HepG2 (cell line): ENCODE data around the gene GAL3ST2. TPM values are rescaled to one million over a fixed set of nuclear protein-coding genes. Genes with fewer than 3 reads are reported as not detected.

ENCODE experiments used
- ATAC-seq: fragments of 200-7000 bp; cut with Tn5 transposase; 3 replicates; pipeline ENCODE4 v1.9.1; 2020; ENCODE audit warnings: mild to moderate bottlenecking, moderate library complexity
- BruUV-seq: library from RNA; stranded (reverse); fragments of 400-500 nt; replicated peaks from 2 replicates; lab custom pipeline; 2021; lab: Mats Ljungman, UMichigan
- CTCF ChIA-PET: fragments of 300-600 bp; formaldehyde crosslinking; extraction: SDS; loops from one replicate; lab custom pipeline; 2021; ENCODE audit warnings: low total read pairs, inconsistent platforms, low intra/inter-chr PET ratio; lab: Yijun Ruan, JAX
- POLR2A ChIA-PET: fragments of 350-600 bp; sonication (Branson Sonifier 250); formaldehyde crosslinking; loops from one replicate; lab custom pipeline; 2020; ENCODE audit warnings: antibody characterized with exemption, inconsistent platforms; lab: Yijun Ruan, JAX
- DNase-seq: peaks from one replicate; pipeline ENCODE4 v3.0.0-alpha.2; 2015; ENCODE audit warnings: low spot score
- FAIRE-seq: peaks from 3 replicates; lab custom pipeline; 2011; peaks lifted over from hg19 to GRCh38; lab: Jason Lieb, UNC
- H2AFZ ChIP-seq: one replicate; pipeline ENCODE4 v1.6.1; 2011; ENCODE audit warnings: low read length, inconsistent platforms
- H3K27ac ChIP-seq: fragments of 300-600 bp; 3 replicates; pipeline ENCODE4 v1.8.0; 2011; ENCODE audit warnings: mixed run types, mild to moderate bottlenecking, mixed read lengths, low read length, inconsistent platforms; ENCODE audit not compliant: insufficient read depth; ENCODE audit errors: extremely low read length
- H3K27me3 ChIP-seq, 2 experiments: fragments of 200-600 bp in 1 of 2; 2 replicates in 1 of 2; 3 replicates in 1 of 2; pipeline versions ENCODE4 v1.6.0 to v1.8.0; 2011; ENCODE audit warnings: low read length in 2 of 2, mild to moderate bottlenecking in 2 of 2, moderate library complexity in 2 of 2, inconsistent platforms in 1 of 2; ENCODE audit not compliant: insufficient read depth in 2 of 2, control insufficient read depth in 1 of 2
- H3K36me3 ChIP-seq, 2 experiments: fragments of 200-600 bp in 1 of 2; replicated peaks in 1 of 2; 2 replicates in 1 of 2; 3 replicates in 1 of 2; pipeline versions ENCODE4 v1.5.1 to v1.8.0; 2011; ENCODE audit warnings: low read length in 2 of 2, inconsistent platforms in 1 of 2; ENCODE audit not compliant: insufficient read depth in 2 of 2, control insufficient read depth in 1 of 2
- H3K4me1 ChIP-seq: 2 replicates; pipeline ENCODE4 v1.5.1; 2012; ENCODE audit warnings: low read length, inconsistent platforms; ENCODE audit not compliant: insufficient read depth
- H3K4me2 ChIP-seq: 2 replicates; pipeline ENCODE4 v1.6.0; 2011; ENCODE audit warnings: low read depth, low read length, inconsistent platforms
- H3K4me3 ChIP-seq, 3 experiments: fragments of 200-600 bp in 1 of 3; sonication (generic), shearing (Covaris generic) in 1 of 3; replicated peaks in 1 of 3; 2 replicates each; pipeline ENCODE4 v1.5.1; 2011 to 2016; ENCODE audit warnings: low read length in 3 of 3, inconsistent platforms in 2 of 3, low read depth in 2 of 3, mild to moderate bottlenecking in 2 of 3, control low read depth in 1 of 3, mixed read lengths in 1 of 3; ENCODE audit not compliant: insufficient read depth in 1 of 3
- H3K79me2 ChIP-seq: one replicate; pipeline ENCODE4 v1.6.1; 2011; ENCODE audit warnings: low read length, inconsistent platforms; ENCODE audit not compliant: insufficient read depth
- H3K9ac ChIP-seq: 2 replicates; pipeline ENCODE4 v1.6.0; 2011; ENCODE audit warnings: mild to moderate bottlenecking, low read depth, low read length, inconsistent platforms; ENCODE audit not compliant: insufficient read depth
- H3K9me3 ChIP-seq: 2 replicates; pipeline ENCODE4 v1.5.1; 2012; ENCODE audit warnings: mild to moderate bottlenecking, low read length
- H4K20me1 ChIP-seq: 2 replicates; pipeline ENCODE4 v1.6.0; 2011; ENCODE audit warnings: inconsistent platforms, mild to moderate bottlenecking, low read length, moderate library complexity; ENCODE audit not compliant: insufficient read depth
- AGO2 ChIP-seq: fragments of 200-400 bp; formaldehyde crosslinking; optimal IDR thresholded peaks from 2 replicates; pipeline ENCODE3; 2017; ENCODE audit warnings: mild to moderate bottlenecking, low read depth, low read length, moderate library complexity
- FOSL2 ChIP-seq: sonication (generic); formaldehyde crosslinking; IDR thresholded peaks from 2 replicates; pipeline ENCODE4 v1.4.0; 2020; ENCODE audit warnings: missing genetic modification reagents
- GPN1 ChIP-seq: sonication (generic); formaldehyde crosslinking; IDR thresholded peaks from 2 replicates; pipeline ENCODE4 v1.5.1; 2020; ENCODE audit warnings: missing genetic modification reagents, borderline replicate concordance
- HNRNPLL ChIP-seq: fragments of 200-400 bp; formaldehyde crosslinking; IDR thresholded peaks from 2 replicates; pipeline ENCODE4 v1.6.1; 2017; ENCODE audit warnings: mild to moderate bottlenecking, low read depth, low read length; ENCODE audit not compliant: poor library complexity, severe bottlenecking
- IRX3 ChIP-seq: sonication (generic); formaldehyde crosslinking; IDR thresholded peaks from 2 replicates; pipeline ENCODE4 v1.8.1; 2023; ENCODE audit warnings: mild to moderate bottlenecking, low read depth, missing genetic modification reagents, borderline replicate concordance
- RBM39 ChIP-seq: fragments of 200-400 bp; formaldehyde crosslinking; IDR thresholded peaks from one replicate; pipeline ENCODE4 v1.6.1; 2018; ENCODE audit warnings: antibody characterized with exemption, mild to moderate bottlenecking, low read depth, low read length; ENCODE audit not compliant: poor library complexity, severe bottlenecking
- ZNF12 ChIP-seq: sonication (generic); formaldehyde crosslinking; IDR thresholded peaks from 2 replicates; pipeline ENCODE4 v1.5.0; 2020; ENCODE audit warnings: missing genetic modification reagents
- ZNF253 ChIP-seq: sonication (generic); formaldehyde crosslinking; IDR thresholded peaks from 2 replicates; pipeline ENCODE4 v1.8.0; 2022; ENCODE audit warnings: mild to moderate bottlenecking, missing genetic modification reagents, borderline replicate concordance
- ZNF382 ChIP-seq: sonication (generic); formaldehyde crosslinking; IDR thresholded peaks from 2 replicates; pipeline ENCODE4 v1.5.0; 2020; ENCODE audit warnings: missing genetic modification reagents, mild to moderate bottlenecking, borderline replicate concordance
- ZNF570 ChIP-seq: sonication (generic); formaldehyde crosslinking; IDR thresholded peaks from 2 replicates; pipeline ENCODE4 v1.4.0; 2020; ENCODE audit warnings: mild to moderate bottlenecking, missing genetic modification reagents, borderline replicate concordance
- ZNF709 ChIP-seq: sonication (generic); formaldehyde crosslinking; IDR thresholded peaks from 2 replicates; pipeline ENCODE4 v1.5.0; 2020; ENCODE audit warnings: mild to moderate bottlenecking, missing genetic modification reagents
- ZNF891 ChIP-seq: sonication (generic); formaldehyde crosslinking; IDR thresholded peaks from 2 replicates; pipeline ENCODE4 v1.5.0; 2020; ENCODE audit warnings: mild to moderate bottlenecking, missing genetic modification reagents
- WGBS: methylation state at CpG from one replicate; pipeline ENCODE4 v1.1.6; 2017; ENCODE audit warnings: low lambda C conversion rate; 5-methylcytosine and 5-hydroxymethylcytosine counted together
- in situ Hi-C: cut with HindIII; loops from 2 replicates; pipeline ENCODE4 v1.10.0; 2017; ENCODE audit warnings: low pct_unique_long_range_greater_than_20kb; ENCODE audit not compliant: extremely low pct_ligation_motif_present
- intact Hi-C: fragments of 100-400 bp; cut with micrococcal nuclease; formaldehyde crosslinking; loops from one replicate; pipeline ENCODE4 v1.10.0; 2022; ENCODE audit not compliant: unreplicated experiment
- polyA plus RNA-seq, 8 experiments: library from polyadenylated mRNA; depleted of rRNA in 3 of 8; stranded (reverse) in 7 of 8; unstranded in 1 of 8; fragments of >200 nt; fragmentation: Illumina TruSeq in 4 of 8; extraction: Trizol in 4 of 8; gene quantifications; 2 replicates each; pipeline versions ENCODE4 v1.2.1 to v1.2.3, GENCODE V29; 2011 to 2016; ENCODE audit warnings: low read depth in 4 of 8, missing spikeins in 1 of 8, mixed read lengths in 1 of 8; ENCODE audit not compliant: insufficient read depth in 1 of 8
- total RNA-seq, 5 experiments: library from RNA; depleted of rRNA; stranded (reverse); fragments of >200 nt; fragmentation: Illumina TruSeq; extraction: Trizol; gene quantifications; 2 replicates each; pipeline ENCODE4 v1.2.3, GENCODE V29; 2016; ENCODE audit warnings: low read depth in 1 of 5
- TF ChIP-seq, protein P1 (sequence below), 2 experiments: sonication (generic) in 1 of 2; formaldehyde crosslinking in 1 of 2; IDR thresholded peaks; 2 replicates each; pipeline versions ENCODE4 v1.5.1 to v1.6.1; 2011 to 2020; ENCODE audit warnings: borderline replicate concordance in 1 of 2, low read depth in 1 of 2, low read length in 1 of 2, mild to moderate bottlenecking in 1 of 2, missing genetic modification reagents in 1 of 2, moderate library complexity in 1 of 2
- TF ChIP-seq, protein P2 (sequence below): sonication (generic); formaldehyde crosslinking; IDR thresholded peaks from 2 replicates; pipeline ENCODE4 v1.5.1; 2020; ENCODE audit warnings: mild to moderate bottlenecking, missing genetic modification reagents, moderate library complexity

The GAL3ST2 gene
- total and polyA plus RNA-seq, 2 of the 13 experiments (the other 11 are each of a cell fraction or from before 2014, with no cell fraction given) = 0.17 to 0.20 TPM

DNA sequence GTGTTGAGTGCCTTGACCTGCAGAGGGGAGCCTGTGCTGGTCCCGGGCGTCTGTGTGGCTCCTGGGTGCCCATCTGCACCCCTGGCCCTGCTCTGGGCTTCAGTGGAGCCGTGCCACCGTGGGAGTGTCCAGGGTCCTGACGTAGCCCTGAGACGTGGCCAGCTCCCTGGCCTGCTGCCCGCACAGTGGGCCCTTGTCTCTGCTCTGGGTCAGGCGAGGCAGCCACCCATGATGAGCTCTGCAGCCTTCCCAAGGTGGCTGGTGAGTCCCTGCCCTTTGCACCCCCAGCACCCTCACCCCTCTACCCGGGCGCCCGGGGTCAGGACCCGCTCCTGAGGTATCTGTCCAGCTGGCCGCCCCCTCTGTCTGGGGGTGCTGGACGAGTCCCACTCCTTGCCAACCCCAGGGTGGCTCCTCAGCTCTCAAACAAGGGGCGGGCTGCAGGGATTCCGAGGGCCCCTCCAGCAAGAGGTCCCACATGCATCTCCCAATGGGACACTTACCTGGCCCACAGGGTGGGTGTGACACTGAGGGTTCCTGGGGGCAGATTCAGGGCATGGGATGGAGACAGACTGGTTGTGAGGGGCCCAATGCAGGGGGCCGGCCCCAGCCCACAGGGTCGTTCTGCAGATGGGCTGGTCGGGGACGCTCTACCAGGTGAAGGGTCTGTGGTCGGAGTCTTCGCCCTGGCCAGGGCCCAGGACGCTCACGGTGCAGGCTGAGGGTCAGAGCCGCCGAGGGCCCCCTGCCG, 34.8 kb downstream of the GAL3ST2 start (continued):
- TF ChIP-seq, protein P1, sequence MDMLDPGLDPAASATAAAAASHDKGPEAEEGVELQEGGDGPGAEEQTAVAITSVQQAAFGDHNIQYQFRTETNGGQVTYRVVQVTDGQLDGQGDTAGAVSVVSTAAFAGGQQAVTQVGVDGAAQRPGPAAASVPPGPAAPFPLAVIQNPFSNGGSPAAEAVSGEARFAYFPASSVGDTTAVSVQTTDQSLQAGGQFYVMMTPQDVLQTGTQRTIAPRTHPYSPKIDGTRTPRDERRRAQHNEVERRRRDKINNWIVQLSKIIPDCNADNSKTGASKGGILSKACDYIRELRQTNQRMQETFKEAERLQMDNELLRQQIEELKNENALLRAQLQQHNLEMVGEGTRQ (IDR thresholded peaks at IDR 0.05; ENCODE audit: low read depth, low read length) = no peak
- TF ChIP-seq, protein P1 (CRISPR knock-in tag; IDR thresholded peaks at IDR 0.05; ENCODE audit: borderline replicate concordance) = no peak
- no peak for TF ChIP-seq GPN1
- no peak for TF ChIP-seq ZNF570 (CRISPR knock-in tag)
- TF ChIP-seq FOSL2 = no peak
- TF ChIP-seq ZNF253 (CRISPR knock-in tag) = no peak
- TF ChIP-seq RBM39 = no peak

DNA sequence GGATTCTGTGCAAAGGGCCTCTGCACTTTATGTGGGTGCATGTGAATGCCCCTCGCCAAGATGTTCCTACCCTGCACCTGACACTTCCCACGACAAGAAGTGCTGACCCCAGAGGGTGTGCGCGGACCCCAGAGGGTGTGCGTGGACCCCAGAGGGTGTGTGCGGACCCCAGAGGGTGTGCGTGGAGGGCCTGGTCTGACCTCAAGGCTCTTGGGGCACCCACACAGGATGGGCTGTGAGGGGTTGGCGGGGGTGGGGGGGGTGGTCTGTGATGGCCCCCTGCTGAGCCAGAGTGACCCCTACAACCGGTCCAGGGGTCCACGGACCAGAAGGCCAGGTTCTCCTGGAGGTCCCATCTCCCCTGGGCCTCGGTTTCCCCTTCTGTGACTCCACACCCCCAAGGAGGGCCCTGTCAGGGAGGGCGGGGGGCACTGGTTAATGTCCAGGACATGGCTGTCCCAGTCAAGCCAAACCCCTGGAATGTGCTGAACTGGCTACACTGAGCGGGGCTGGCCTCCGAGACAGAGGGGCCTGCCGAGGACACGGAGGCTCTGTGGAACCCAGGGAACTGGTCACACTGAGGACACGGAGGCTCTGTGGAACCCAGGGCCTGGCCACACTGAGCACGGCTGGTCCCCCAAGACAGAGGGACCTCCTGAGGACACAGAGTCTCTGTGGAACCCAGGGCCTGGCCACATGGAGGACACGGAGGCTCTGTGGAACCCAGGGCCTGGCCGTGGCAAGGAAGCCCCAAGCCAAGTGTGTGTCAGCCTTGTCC, 35.5 kb downstream of the GAL3ST2 start:
- no peaks in the 10 kb centered on the region; a peak in 1 of 5 replicates for H3K27me3 ChIP-seq
- whole genome bisulfite sequencing = 87% methylated on average over 19 of the region's 20 CpGs
- in situ Hi-C loops (no loop called here), intact Hi-C loops (no loop called here)
- 0 out of 2 replicates have a peak overlapping the region, but pooled peaks have one; percentile 16 for H3K4me2 ChIP-seq
- H3K79me2 ChIP-seq = peaks cover 52% of the 10 kb centered on the region
- DNase-seq (no peak), ATAC-seq (no peak), FAIRE-seq (no peak)
- ChIA-PET POLR2A (interaction anchor here (4.2 kb wide), 1 partner anchor 40 kb away, joined by 218 read pairs; the partner anchor contains the start of gene GAL3ST2), CTCF (no interaction called here)
- H3K4me3 ChIP-seq = no peak overlapping the region; a peak in 1 of 6 replicates
- no peak overlapping the region for H2AFZ ChIP-seq
- no peak overlapping the region for H3K9ac ChIP-seq
- no TSS peak for BruUV-seq
- peaks cover 40% of the 10 kb centered on the region for H3K4me1 ChIP-seq
- H4K20me1 ChIP-seq = peaks cover 10% of the 10 kb centered on the region; the same call in 1 of the 2 replicates
- H3K27ac ChIP-seq = no peak overlapping the region
- H3K36me3 ChIP-seq = peaks cover 1 to 6% of the 10 kb centered on the region in 2 experiments; a peak in 3 of 5 replicates
- no peaks in the 10 kb centered on the region for H3K9me3 ChIP-seq
- TF ChIP-seq IRX3 (CRISPR knock-in tag) (no peak), ZNF891 (CRISPR knock-in tag) (no peak), ZNF12 (CRISPR knock-in tag) (no peak), ZNF709 (CRISPR knock-in tag) (no peak), ZNF382 (no peak), AGO2 (peak; percentile 2), HNRNPLL (no peak)
- TF ChIP-seq, protein P2, sequence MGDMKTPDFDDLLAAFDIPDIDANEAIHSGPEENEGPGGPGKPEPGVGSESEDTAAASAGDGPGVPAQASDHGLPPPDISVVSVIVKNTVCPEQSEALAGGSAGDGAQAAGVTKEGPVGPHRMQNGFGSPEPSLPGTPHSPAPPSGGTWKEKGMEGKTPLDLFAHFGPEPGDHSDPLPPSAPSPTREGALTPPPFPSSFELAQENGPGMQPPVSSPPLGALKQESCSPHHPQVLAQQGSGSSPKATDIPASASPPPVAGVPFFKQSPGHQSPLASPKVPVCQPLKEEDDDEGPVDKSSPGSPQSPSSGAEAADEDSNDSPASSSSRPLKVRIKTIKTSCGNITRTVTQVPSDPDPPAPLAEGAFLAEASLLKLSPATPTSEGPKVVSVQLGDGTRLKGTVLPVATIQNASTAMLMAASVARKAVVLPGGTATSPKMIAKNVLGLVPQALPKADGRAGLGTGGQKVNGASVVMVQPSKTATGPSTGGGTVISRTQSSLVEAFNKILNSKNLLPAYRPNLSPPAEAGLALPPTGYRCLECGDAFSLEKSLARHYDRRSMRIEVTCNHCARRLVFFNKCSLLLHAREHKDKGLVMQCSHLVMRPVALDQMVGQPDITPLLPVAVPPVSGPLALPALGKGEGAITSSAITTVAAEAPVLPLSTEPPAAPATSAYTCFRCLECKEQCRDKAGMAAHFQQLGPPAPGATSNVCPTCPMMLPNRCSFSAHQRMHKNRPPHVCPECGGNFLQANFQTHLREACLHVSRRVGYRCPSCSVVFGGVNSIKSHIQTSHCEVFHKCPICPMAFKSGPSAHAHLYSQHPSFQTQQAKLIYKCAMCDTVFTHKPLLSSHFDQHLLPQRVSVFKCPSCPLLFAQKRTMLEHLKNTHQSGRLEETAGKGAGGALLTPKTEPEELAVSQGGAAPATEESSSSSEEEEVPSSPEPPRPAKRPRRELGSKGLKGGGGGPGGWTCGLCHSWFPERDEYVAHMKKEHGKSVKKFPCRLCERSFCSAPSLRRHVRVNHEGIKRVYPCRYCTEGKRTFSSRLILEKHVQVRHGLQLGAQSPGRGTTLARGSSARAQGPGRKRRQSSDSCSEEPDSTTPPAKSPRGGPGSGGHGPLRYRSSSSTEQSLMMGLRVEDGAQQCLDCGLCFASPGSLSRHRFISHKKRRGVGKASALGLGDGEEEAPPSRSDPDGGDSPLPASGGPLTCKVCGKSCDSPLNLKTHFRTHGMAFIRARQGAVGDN (CRISPR knock-in tag) = peak; percentile 10
